Effector memory CD8-positive, alpha-beta T cell (primary cell): Measurements from ENCODE around the gene ATG7.
"Not testable (repeated sequence)": the region's sequence is repeated elsewhere in the genome, so short reads cannot be mapped to it uniquely, and the experiment has no call there.

Experiments used
- ATAC-seq: fragments of 150-1000 bp; cut with Tn5 transposase; replicated peaks from 2 replicates; pipeline ENCODE4 v1.10.0; 2021; ENCODE audit warnings: mild to moderate bottlenecking, moderate library complexity
- DNase-seq, 3 experiments: peaks; one replicate each; pipeline ENCODE4 v3.0.0; 2021
- H3K27ac Mint-ChIP-seq, 2 donors: one replicate each; pipeline ENCODE4 v1.8.0; 2022; ENCODE audit warnings: mild to moderate bottlenecking in 2 of 2, mixed read lengths in 2 of 2, moderate library complexity in 2 of 2
- H3K27me3 Mint-ChIP-seq, 2 donors: one replicate each; pipeline ENCODE4 v1.8.0; 2022; ENCODE audit warnings: mixed read lengths in 2 of 2
- H3K36me3 Mint-ChIP-seq: one replicate; pipeline ENCODE4 v1.8.0; 2022; ENCODE audit warnings: mild to moderate bottlenecking, moderate library complexity, mixed read lengths; ENCODE audit not compliant: insufficient read depth
- H3K4me1 Mint-ChIP-seq, 2 donors: one replicate each; pipeline ENCODE4 v1.8.0; 2022; ENCODE audit warnings: low read depth in 2 of 2, mixed read lengths in 2 of 2
- H3K4me3 Mint-ChIP-seq, 2 donors: one replicate each; pipeline ENCODE4 v1.8.0; 2022; ENCODE audit warnings: mild to moderate bottlenecking in 2 of 2, mixed read lengths in 2 of 2, moderate library complexity in 2 of 2
- H3K9me3 Mint-ChIP-seq, 2 donors: one replicate each; pipeline ENCODE4 v1.8.0; 2022; ENCODE audit warnings: mixed read lengths in 2 of 2

ATG7 gene

DNA sequence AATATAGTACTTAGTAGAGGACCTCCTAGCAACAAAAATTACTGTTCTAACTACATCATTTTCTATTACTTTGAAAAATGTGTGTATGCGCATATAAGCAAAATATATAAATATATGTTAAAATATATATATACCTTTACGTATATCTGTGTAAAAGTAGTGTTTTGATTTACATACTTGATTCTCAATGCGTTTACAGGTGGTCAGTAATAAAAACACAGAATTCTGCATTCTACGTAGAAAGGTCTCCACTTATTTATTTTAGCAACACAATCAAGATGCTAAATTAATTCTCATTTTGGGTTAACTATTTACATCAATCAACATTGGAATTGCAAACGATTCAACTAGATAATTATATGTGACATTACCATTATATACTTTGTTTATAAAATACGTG, 158.0 kb downstream of the ATG7 start:
- DNase-seq (no peak), ATAC-seq (no peak)
- H3K9me3 Mint-ChIP-seq = no peaks in the 10 kb centered on the region
- no peaks in the 10 kb centered on the region for H3K27me3 Mint-ChIP-seq
- peaks cover 34% of the 10 kb centered on the region for H3K36me3 Mint-ChIP-seq
- H3K4me3 Mint-ChIP-seq = no peak overlapping the region
- no peaks in the 10 kb centered on the region for H3K4me1 Mint-ChIP-seq
- H3K27ac Mint-ChIP-seq = no peak overlapping the region

- DNase-seq (no peak), ATAC-seq (no peak)
- H3K9me3 Mint-ChIP-seq = no peaks in the 10 kb centered on the region
- no peaks in the 10 kb centered on the region for H3K27me3 Mint-ChIP-seq
- peaks cover 34% of the 10 kb centered on the region for H3K36me3 Mint-ChIP-seq
- H3K4me1 Mint-ChIP-seq = no peaks in the 10 kb centered on the region
- no peak overlapping the region for H3K27ac Mint-ChIP-seq
- no peak overlapping the region for H3K4me3 Mint-ChIP-seq
These were observed 158.4 kb downstream of the ATG7 start for GRCh38 chr3:11430624-11431023.

- Mint-ChIP-seq H3K36me3 (peaks cover 34% of the 10 kb centered on the region), H3K4me1 (no peaks in the 10 kb centered on the region), H3K27me3 (no peaks in the 10 kb centered on the region), H3K9me3 (no peaks in the 10 kb centered on the region), H3K27ac (no peak overlapping the region), H3K4me3 (no peak overlapping the region)
- ATAC-seq (no peak), DNase-seq (no peak)
These were observed 159.1 kb downstream of the ATG7 start for GRCh38 chr3:11431319-11431718.

DNA sequence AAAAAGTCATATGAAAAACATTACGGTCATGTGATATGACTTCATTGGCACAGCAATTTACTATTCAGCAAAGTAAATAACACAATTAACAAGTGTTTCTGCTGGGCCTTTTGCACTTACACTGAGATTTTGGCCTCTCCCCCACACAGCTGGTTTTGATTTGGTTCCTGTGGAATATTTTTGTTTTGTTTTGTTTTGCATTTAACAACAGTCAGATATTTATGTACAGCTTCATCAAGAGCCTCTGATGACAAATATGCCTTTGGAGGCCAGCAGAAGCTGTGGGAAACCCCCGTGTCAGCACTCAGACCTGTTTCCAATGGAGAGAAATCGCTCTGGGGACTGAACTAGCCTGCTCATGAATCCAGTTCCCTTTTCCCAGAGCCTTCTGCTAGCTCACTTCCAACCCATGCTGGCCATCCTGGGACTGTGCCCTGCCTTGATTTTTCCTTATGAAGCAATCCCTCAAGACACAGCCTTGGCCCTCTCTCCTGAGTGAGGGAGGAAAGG, 161.9 kb downstream of the ATG7 start:
- no peaks in the 10 kb centered on the region for H3K4me1 Mint-ChIP-seq
- peaks cover 18% of the 10 kb centered on the region for H3K36me3 Mint-ChIP-seq
- no peaks in the 10 kb centered on the region for H3K9me3 Mint-ChIP-seq
- no peak for DNase-seq
- ATAC-seq = no peak
- no peaks in the 10 kb centered on the region for H3K27me3 Mint-ChIP-seq
- no peak overlapping the region for H3K4me3 Mint-ChIP-seq
- peak overlapping the region; percentile 62 to 67 for H3K27ac Mint-ChIP-seq

DNA sequence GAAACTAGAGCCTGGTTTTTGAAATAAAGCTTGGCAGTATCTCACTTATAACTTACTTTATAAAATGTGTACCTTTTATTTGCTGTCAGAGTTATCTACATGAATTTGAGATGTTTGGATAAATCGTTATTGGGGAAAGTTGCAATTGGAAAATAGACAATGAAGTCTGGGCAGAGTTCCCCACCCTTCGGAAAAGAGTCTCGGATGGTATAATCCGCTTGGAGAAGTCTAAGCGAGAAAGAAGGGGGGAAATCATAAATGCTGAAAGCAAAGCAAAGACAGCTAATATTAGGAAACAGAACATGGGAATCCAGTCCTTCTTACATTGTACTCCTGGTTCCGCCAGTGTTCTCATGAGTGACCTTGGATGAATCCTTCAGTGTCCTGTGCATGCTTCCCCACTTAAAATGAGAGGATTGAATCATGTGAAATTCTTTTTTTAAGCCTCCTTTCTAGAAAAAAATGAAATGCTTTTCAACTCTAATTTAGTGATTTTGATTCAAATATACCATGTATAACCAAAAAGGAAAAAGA, 162.4 kb downstream of the ATG7 start:
- no peak for ATAC-seq
- Mint-ChIP-seq H3K27ac (peak overlapping the region; percentile 62 to 67), H3K4me1 (peaks cover 0 to 2% of the 10 kb centered on the region in 2 donors), H3K27me3 (no peaks in the 10 kb centered on the region), H3K36me3 (peaks cover 14% of the 10 kb centered on the region), H3K9me3 (no peaks in the 10 kb centered on the region), H3K4me3 (no peak overlapping the region)
- DNase-seq = no peak

GRCh38 chr3:11435440-11436165, 163.4 kb downstream of the ATG7 start:
- Mint-ChIP-seq H3K27ac (peak overlapping the region in 1 of 2 donors; percentile 57), H3K27me3 (no peaks in the 10 kb centered on the region), H3K36me3 (peaks cover 8% of the 10 kb centered on the region), H3K9me3 (no peaks in the 10 kb centered on the region), H3K4me3 (no peak overlapping the region), H3K4me1 (peaks cover 0 to 2% of the 10 kb centered on the region in 2 donors)
- no peak for DNase-seq
- ATAC-seq = no peak

GRCh38 chr3:11436775-11437174, 164.6 kb downstream of the ATG7 start:
- H3K27ac Mint-ChIP-seq = no peak overlapping the region
- ATAC-seq (no peak), DNase-seq (no peak)
- H3K27me3 Mint-ChIP-seq = no peaks in the 10 kb centered on the region
- H3K4me3 Mint-ChIP-seq = no peak overlapping the region
- peaks cover 6% of the 10 kb centered on the region for H3K36me3 Mint-ChIP-seq
- H3K9me3 Mint-ChIP-seq = no peaks in the 10 kb centered on the region
- peaks cover 0 to 2% of the 10 kb centered on the region in 2 donors for H3K4me1 Mint-ChIP-seq

GRCh38 chr3:11437506-11437905, 165.3 kb downstream of the ATG7 start:
- H3K27me3 Mint-ChIP-seq = no peaks in the 10 kb centered on the region
- ATAC-seq = no peak
- H3K36me3 Mint-ChIP-seq = peaks cover 6% of the 10 kb centered on the region
- no peaks in the 10 kb centered on the region for H3K9me3 Mint-ChIP-seq
- H3K4me1 Mint-ChIP-seq = peaks cover 0 to 2% of the 10 kb centered on the region in 2 donors
- DNase-seq = no peak
- H3K27ac Mint-ChIP-seq = no peak overlapping the region
- H3K4me3 Mint-ChIP-seq = no peak overlapping the region

- H3K4me1 Mint-ChIP-seq = peaks cover 2 to 4% of the 10 kb centered on the region in 2 donors
- H3K36me3 Mint-ChIP-seq = peaks cover 6% of the 10 kb centered on the region
- no peak overlapping the region for H3K27ac Mint-ChIP-seq
- ATAC-seq (no peak), DNase-seq (no peak)
- no peaks in the 10 kb centered on the region for H3K9me3 Mint-ChIP-seq
- H3K4me3 Mint-ChIP-seq = no peak overlapping the region
- no peaks in the 10 kb centered on the region for H3K27me3 Mint-ChIP-seq
These were observed 166.4 kb downstream of the ATG7 start for GRCh38 chr3:11438646-11439045.

DNA sequence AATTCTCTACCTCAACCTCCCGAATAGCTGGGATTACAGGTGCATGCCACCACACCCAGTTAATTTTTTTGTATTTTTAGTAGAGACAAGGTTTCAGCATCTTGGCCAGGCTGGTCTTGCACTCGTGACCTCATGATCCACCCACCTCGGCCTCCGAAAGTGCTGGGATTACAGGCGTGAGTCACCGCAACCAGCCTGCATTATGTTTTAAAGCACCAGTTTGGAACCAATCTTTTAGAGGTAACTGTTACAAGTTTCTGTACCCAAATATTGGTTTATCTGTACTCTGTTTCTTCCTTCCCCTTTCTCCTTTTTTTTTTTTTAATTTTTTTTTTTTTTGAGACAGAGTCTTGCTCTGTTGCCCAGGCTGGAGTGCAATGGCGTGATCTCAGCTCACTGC, 169.1 kb downstream of the ATG7 start:
- not testable (repeated sequence) for ATAC-seq, H3K36me3 Mint-ChIP-seq, H3K27ac Mint-ChIP-seq, H3K27me3 Mint-ChIP-seq, DNase-seq, H3K9me3 Mint-ChIP-seq, H3K4me3 Mint-ChIP-seq, H3K4me1 Mint-ChIP-seq

DNA sequence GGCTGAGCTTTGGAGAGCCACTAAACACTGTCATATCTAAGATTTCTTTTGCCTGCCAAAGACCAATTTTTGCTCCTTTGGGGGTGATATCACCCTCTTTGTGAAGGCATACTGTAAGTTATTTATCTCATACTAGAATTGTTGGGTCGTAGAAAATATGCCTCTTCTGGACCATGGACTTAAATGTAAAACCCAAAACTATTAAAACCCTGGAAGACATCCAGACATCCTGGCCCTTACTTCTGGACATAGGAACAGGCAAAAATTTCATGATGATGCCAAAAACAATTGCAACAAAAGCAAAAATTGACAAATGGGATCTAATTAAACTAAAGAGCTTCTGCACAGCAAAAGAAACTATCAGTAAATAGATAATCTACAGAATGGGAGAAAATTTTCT, 172.2 kb downstream of the ATG7 start:
- no peak for ATAC-seq
- H3K4me1 Mint-ChIP-seq = peaks cover under 1 to 4% of the 10 kb centered on the region in 2 donors
- H3K4me3 Mint-ChIP-seq = no peak overlapping the region
- peaks cover 0 to 3% of the 10 kb centered on the region in 2 donors for H3K9me3 Mint-ChIP-seq
- DNase-seq = no peak
- H3K36me3 Mint-ChIP-seq = no peaks in the 10 kb centered on the region
- no peak overlapping the region for H3K27ac Mint-ChIP-seq
- no peaks in the 10 kb centered on the region for H3K27me3 Mint-ChIP-seq

- not testable (repeated sequence) for H3K9me3 Mint-ChIP-seq, H3K27ac Mint-ChIP-seq, H3K4me1 Mint-ChIP-seq, ATAC-seq, H3K36me3 Mint-ChIP-seq, H3K27me3 Mint-ChIP-seq, DNase-seq, H3K4me3 Mint-ChIP-seq
These were observed 173.0 kb downstream of the ATG7 start for GRCh38 chr3:11445193-11445592.

DNA sequence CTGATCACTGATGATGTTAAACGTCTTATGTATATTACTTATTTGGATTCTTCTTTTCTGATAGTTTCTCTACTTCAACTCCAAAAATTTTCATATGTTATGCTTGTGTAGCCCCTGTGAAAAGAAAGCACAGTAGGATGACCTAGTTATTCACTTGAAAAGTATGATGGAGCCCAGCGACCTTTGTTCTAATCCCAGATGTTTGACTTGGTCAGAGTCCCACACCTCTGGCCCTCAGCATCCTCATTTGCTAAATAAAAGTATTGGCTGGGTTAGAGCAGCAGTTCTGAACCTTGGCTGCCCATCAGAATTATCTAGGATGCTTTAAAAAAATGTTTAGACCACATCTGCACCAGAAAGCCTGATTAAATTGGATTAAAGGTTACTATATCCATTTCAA, 173.7 kb downstream of the ATG7 start:
- Mint-ChIP-seq H3K27ac (no peak overlapping the region), H3K27me3 (no peaks in the 10 kb centered on the region), H3K36me3 (no peaks in the 10 kb centered on the region), H3K4me1 (peaks cover 0 to 4% of the 10 kb centered on the region in 2 donors), H3K4me3 (no peak overlapping the region), H3K9me3 (peaks cover 0 to 3% of the 10 kb centered on the region in 2 donors)
- ATAC-seq (no peak), DNase-seq (no peak)

GRCh38 chr3:11447584-11448200, 175.5 kb downstream of the ATG7 start:
- no peak for ATAC-seq
- peaks cover 0 to 3% of the 10 kb centered on the region in 2 donors for H3K9me3 Mint-ChIP-seq
- no peak overlapping the region for H3K4me3 Mint-ChIP-seq
- H3K27ac Mint-ChIP-seq = no peak overlapping the region
- DNase-seq = no peak
- no peaks in the 10 kb centered on the region for H3K27me3 Mint-ChIP-seq
- H3K4me1 Mint-ChIP-seq = peaks cover 0 to 4% of the 10 kb centered on the region in 2 donors
- H3K36me3 Mint-ChIP-seq = no peaks in the 10 kb centered on the region
